HEK293T (cell line): ENCODE data around the gene COLGALT1.

ENCODE experiments used
- ARNT ChIP-seq: fragments of 450-650 bp; IDR thresholded peaks from 2 replicates; pipeline ENCODE4 v1.6.1; 2017; ENCODE audit warnings: mild to moderate bottlenecking
- BHLHE40 ChIP-seq: fragments of 450-650 bp; IDR thresholded peaks from 2 replicates; pipeline ENCODE4 v1.6.1; 2016; ENCODE audit warnings: mild to moderate bottlenecking, moderate library complexity, borderline replicate concordance
- ELF4 ChIP-seq: fragments of 450-650 bp; IDR thresholded peaks from 2 replicates; pipeline ENCODE4 v1.6.1; 2017; ENCODE audit warnings: antibody characterized with exemption
- FOXA1 ChIP-seq: fragments of 450-650 bp; IDR thresholded peaks from 2 replicates; pipeline ENCODE4 v1.6.1; 2016; ENCODE audit warnings: mild to moderate bottlenecking
- FOXK2 ChIP-seq: fragments of 450-650 bp; IDR thresholded peaks from 2 replicates; pipeline ENCODE4 v1.6.1; 2016; ENCODE audit warnings: mild to moderate bottlenecking
- FOXM1 ChIP-seq: fragments of 450-650 bp; IDR thresholded peaks from 2 replicates; pipeline ENCODE4 v1.6.1; 2017; ENCODE audit warnings: mild to moderate bottlenecking, borderline replicate concordance
- LEF1 ChIP-seq: fragments of 450-650 bp; IDR thresholded peaks from 2 replicates; pipeline ENCODE4 v1.6.1; 2017; ENCODE audit warnings: mild to moderate bottlenecking, borderline replicate concordance
- PKNOX1 ChIP-seq: fragments of 450-650 bp; IDR thresholded peaks from 2 replicates; pipeline ENCODE4 v1.6.1; 2016
- SUZ12 ChIP-seq: fragments of 450-650 bp; IDR thresholded peaks from 2 replicates; pipeline ENCODE4 v1.6.1; 2016; ENCODE audit warnings: mild to moderate bottlenecking
- TARDBP ChIP-seq: fragments of 450-650 bp; IDR thresholded peaks from 2 replicates; pipeline ENCODE4 v1.6.1; 2016

GRCh38 chr19:17629760-17630159 is 74.3 kb downstream of the COLGALT1 start:
- no peak for TF ChIP-seq ARNT
- TF ChIP-seq FOXM1: no peak
- no peak for TF ChIP-seq ELF4
- TF ChIP-seq BHLHE40: no peak
- no peak for TF ChIP-seq TARDBP
- TF ChIP-seq FOXK2: no peak
- TF ChIP-seq FOXA1: no peak
- TF ChIP-seq PKNOX1: no peak
- TF ChIP-seq LEF1: no peak
- TF ChIP-seq SUZ12: no peak
